Measurements from ENCODE around the gene NRM.

GRCh38 chr6:30716879-30717128, 26.0 kb upstream of the NRM start:
- peak in 1 of 3 experiments; percentile 10 for TF ChIP-seq CTCF (IDR thresholded peaks at IDR 0.05)
- TF ChIP-seq POLR2AphosphoS5 (IDR thresholded peaks at IDR 0.05; ENCODE audit: insufficient read depth in 1 of 2, low read depth in 1 of 2): no peak
- no peak for TF ChIP-seq POLR2A (IDR thresholded peaks at IDR 0.05)
